Measurements from ENCODE around the gene EXOC3L2.
"Not testable (repeated sequence)": the region's sequence is repeated elsewhere in the genome, so short reads cannot be mapped to it uniquely, and the experiment has no call there.

The EXOC3L2 gene

GRCh38 chr19:45255611-45256157, 10.5 kb upstream of the EXOC3L2 start:
- no peak for DNase-seq

GRCh38 chr19:45254044-45254531, 8.9 kb upstream of the EXOC3L2 start:
- DNase-seq: no peak

GRCh38 chr19:45253396-45254027, 8.3 kb upstream of the EXOC3L2 start:
- DNase-seq: no peak

GRCh38 chr19:45251452-45252354, 6.5 kb upstream of the EXOC3L2 start:
- DNase-seq: no peak

- peak; percentile 61 to 62 for DNase-seq
Measured at GRCh38 chr19:45250832-45251451, 5.7 kb upstream of the EXOC3L2 start, which contains the start of gene MARK4. Gene MARK4, plus strand, starts transcription at chr19:45251271. Its CDS starts 318 bp downstream, at chr19:45251589.

GRCh38 chr19:45250216-45250831, 5.1 kb upstream of the EXOC3L2 start:
- no peak for DNase-seq

- no peak for DNase-seq
Measured at GRCh38 chr19:45249261-45250033, 4.2 kb upstream of the EXOC3L2 start.

- no peak for DNase-seq
Measured at GRCh38 chr19:45247136-45247535, 1.9 kb upstream of the EXOC3L2 start.

GRCh38 chr19:45245826-45246225, 619 bp upstream of the EXOC3L2 start:
- DNase-seq: no peak

GRCh38 chr19:45244133-45244794, 943 bp downstream of the EXOC3L2 start:
- DNase-seq: no peak

- DNase-seq: no peak
Measured at GRCh38 chr19:45243144-45243732, 2.0 kb downstream of the EXOC3L2 start.

GRCh38 chr19:45238556-45238955, 6.7 kb downstream of the EXOC3L2 start:
- no peak for DNase-seq

- DNase-seq: no peak
Measured at GRCh38 chr19:45235485-45235884, 9.7 kb downstream of the EXOC3L2 start.

GRCh38 chr19:45234089-45234869, 10.9 kb downstream of the EXOC3L2 start:
- DNase-seq: no peak

GRCh38 chr19:45231891-45232290, 13.3 kb downstream of the EXOC3L2 start:
- no peak for DNase-seq

GRCh38 chr19:45229056-45229455, 16.2 kb downstream of the EXOC3L2 start:
- DNase-seq: not testable (repeated sequence)

GRCh38 chr19:45224645-45225044, 20.6 kb downstream of the EXOC3L2 start:
- DNase-seq: no peak

GRCh38 chr19:45223879-45224278, 21.3 kb downstream of the EXOC3L2 start:
- no peak for DNase-seq

- no peak for DNase-seq
Measured at GRCh38 chr19:45222724-45223123, 22.5 kb downstream of the EXOC3L2 start.
